Measurements from ENCODE around the gene ATXN1. TPM values are rescaled to one million over a fixed set of nuclear protein-coding genes. Genes with fewer than 3 reads are reported as not detected.
"Not testable (repeated sequence)": the region's sequence is repeated elsewhere in the genome, so short reads cannot be mapped to it uniquely, and the experiment has no call there.

The ATXN1 gene
- total RNA-seq, 1 experiment from 2014 or later = 35.4 TPM

DNA sequence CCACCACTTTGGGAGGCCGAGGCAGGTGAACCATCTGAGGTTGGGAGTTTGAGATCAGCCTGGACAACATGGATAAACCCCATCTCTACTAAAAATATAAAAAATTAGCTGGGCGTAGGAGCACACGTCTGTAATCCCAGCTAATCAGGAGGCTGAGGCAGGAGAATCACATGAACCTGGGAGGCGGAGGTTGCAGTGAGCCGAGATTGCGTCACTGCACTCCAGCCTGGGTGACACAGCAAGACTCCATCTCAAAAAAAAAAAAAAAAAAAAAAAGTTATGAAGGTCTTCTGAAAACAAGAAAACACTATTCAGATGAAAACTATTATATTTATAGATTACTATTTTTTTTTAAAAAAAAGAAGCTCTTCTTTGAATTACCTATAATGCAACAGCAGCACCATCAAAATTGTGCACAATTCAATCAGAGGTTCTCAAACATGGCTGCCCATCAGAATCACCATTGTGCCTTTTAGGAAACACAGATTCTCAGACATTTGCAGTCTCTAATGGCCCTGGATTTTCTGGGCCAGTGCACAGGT, 370.3 kb downstream of the ATXN1 start:
- not testable (repeated sequence) for DNase-seq (ENCODE audit: low read depth)

DNA sequence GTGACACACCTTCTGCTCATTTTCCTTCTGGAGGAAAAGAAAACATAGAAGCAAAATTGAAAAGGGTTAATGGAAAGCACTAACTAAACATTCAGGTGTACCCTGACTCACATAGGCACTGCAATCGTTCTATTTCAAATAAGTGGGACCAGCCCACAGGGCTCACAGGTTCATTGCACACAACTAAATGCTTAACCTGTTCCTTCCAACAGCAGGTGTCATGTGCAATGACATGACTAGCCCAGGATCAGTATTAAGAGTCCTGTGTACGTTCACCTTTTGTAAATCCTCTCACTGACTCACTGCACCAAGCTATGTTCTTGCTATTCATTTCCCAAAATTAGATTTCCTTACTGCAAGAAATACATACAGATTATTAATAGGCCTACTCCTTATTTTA, 371.6 kb downstream of the ATXN1 start:
- no peak for DNase-seq (ENCODE audit: low read depth)

DNA sequence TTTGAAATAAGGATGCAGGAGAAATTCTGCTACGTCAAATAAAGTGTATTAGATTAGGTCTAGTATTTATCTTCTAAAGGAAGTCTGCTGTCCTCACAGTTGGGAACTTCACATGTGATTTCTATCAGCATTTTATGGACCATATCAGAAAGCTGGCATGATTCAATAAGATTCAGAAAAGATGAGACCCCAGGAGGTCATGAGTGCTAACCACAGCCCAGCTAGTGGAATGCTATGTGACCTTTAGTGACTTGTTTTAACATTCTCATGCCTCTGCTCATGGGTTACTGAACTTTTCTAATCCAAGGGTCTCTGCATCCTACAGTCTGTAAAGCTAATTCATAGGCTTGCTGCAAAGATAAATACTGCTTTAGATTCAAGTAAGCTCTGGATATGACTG, 372.8 kb downstream of the ATXN1 start:
- peak; percentile 62 for DNase-seq (ENCODE audit: low read depth)

- DNase-seq (ENCODE audit: low read depth) = no peak
Measured at GRCh38 chr6:16386057-16386456, 375.2 kb downstream of the ATXN1 start.

- DNase-seq (ENCODE audit: low read depth) = no peak
Measured at GRCh38 chr6:16383607-16384206, 377.6 kb downstream of the ATXN1 start.

DNA sequence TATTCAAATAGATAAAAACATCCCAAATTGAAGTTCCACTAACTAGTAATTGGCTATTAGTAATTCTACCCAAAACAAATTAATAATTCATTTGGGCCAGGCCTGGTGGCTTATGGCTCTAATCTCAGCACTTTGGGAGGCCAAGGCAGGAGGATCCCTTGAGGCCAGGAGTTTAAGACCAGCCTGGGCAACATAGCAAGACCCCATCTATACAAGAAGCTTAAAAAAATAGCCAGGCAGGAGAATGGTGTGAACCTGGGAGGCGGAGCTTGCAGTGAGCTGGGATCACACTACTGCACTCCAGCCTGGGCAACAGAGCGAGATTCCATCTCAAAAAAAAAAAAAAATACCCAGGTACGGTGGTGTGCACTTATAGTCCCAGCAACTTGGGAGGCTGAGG, 379.3 kb downstream of the ATXN1 start:
- not testable (repeated sequence) for DNase-seq (ENCODE audit: low read depth)

GRCh38 chr6:16380220-16380809, 380.9 kb downstream of the ATXN1 start:
- no peak for DNase-seq (ENCODE audit: low read depth)

- DNase-seq (ENCODE audit: low read depth) = not testable (repeated sequence)
Measured at GRCh38 chr6:16378360-16378759, 382.9 kb downstream of the ATXN1 start.

GRCh38 chr6:16377470-16377869, 383.8 kb downstream of the ATXN1 start:
- DNase-seq (ENCODE audit: low read depth) = no peak

DNA sequence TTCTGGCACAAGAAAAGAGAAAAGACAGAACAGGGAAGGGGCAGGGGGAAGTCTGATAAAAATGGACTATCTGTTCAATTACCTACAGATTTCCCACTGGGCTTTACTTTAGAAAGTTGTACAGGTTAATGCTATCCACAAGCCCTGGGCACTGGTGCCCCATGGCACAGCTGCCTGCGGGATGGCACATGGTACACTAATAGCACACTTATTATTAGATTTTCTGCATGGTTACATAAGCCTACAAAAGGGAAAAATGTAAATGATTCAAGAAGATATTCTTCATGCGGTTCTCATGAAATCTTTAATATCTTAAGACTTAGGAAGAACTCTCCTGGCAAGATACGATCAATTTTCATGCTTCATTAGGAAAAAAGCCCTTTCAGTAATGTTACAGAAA, 385.4 kb downstream of the ATXN1 start:
- no peak for DNase-seq (ENCODE audit: low read depth)

DNA sequence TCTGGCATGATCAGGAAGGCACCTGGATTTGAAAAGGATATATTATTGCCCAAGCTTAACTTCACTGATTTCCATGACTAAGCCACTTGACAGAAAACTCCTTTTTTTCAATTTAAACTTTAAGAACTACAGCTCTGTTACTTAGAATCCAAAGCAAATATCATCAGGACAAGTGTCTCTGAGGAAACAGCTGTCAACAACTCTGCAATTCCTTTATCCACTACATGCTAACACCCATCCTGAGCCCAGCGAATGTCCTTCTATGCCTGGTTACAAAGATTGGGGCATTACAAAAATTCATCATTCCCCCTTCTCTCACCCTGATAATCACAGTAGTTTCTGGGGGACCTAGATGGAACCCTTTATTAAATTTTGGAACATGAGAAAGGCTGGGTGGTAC, 386.1 kb downstream of the ATXN1 start:
- no peak for DNase-seq (ENCODE audit: low read depth)

DNA sequence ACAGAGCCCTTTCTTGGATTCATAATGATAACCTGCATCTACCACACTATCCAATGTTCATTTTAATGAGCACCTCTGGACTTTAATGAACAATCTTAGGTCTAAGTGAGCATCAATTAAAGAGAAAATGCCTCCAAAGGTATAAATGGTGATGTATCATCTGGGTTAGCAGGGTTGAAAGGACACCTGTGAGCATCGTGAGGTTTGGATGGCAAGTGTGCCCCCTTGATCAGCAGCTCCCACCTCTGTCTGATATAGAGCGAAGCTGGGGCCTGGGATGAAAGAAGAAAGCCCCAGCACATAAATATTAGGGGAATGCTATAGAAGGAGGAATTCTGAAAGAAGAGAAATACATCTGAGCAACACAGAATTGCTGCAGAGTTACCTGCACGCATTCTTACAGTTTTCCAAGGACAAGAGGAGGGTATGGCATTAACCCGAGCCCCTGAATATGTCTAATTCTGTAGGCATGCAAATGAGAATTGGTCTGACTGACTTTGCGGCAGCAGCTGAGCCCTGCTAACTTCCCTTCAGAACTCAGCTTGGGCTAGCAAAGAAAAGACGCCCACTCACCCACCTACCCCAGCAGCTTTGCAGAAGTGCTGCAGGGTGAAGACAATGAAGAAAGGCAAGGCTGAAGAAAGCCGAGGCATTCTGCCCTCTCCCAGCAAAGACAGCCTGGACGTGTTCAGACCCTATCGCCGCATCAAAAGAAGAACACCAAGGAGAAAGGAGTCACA, 386.6 kb downstream of the ATXN1 start:
- DNase-seq (ENCODE audit: low read depth) = no peak

GRCh38 chr6:16374016-16374415, 387.2 kb downstream of the ATXN1 start:
- no peak for DNase-seq (ENCODE audit: low read depth)

DNA sequence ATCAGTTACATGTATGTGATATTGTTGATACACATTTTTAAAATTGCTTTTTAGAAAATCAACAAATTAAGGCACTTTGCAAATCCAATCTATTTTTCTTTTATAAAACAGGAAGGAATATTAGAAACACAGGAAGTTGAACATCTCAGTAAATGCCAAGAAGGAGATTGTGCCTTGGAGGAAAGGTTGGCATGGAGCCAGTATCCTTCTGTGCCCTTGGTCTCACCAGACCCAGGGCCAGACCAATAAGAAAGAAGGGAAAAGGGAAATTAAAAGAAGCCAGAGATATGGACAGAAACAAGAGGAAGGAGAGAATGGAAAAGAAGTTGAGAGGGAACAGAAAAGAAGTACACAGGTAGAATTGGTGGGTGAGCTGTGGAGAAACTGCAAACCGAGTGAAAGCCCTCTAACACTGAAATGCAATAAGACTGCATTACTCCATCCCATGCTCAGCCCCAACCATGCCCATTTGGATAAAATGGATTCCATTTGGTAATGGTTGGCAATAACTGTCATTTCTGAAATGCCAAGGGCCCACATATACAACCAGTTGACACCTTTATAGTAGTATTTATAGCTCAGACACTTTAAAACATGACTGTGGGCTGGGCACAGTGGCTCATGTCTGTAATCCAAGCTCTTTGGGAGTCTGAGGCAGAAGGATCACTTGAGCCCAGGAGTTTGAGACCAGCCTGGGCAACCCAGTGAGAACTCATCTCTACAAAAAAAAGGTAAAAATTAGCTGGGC, 389.1 kb downstream of the ATXN1 start:
- DNase-seq (ENCODE audit: low read depth) = no peak

DNA sequence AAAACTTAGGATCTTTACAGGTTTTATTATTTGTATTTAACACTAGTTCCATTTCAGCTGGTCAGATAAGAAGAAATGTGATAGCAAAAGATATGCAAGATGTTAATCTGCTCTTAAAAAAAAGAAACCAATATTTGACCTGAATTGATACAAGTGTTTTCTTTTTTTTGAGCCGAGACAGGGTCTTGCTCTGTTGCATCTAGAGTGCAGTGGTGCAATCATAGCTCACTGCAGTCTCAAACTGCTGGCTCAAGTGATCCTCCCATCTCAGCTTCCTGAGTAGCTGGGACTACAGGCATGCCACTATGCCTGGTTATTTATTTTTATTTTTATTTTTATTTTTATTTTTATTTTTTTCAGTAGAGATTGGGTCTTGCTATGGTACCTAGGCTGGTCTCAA, 389.9 kb downstream of the ATXN1 start:
- DNase-seq (ENCODE audit: low read depth) = no peak

GRCh38 chr6:16370943-16371342, 390.3 kb downstream of the ATXN1 start:
- DNase-seq (ENCODE audit: low read depth) = no peak

- DNase-seq (ENCODE audit: low read depth) = no peak
Measured at GRCh38 chr6:16369989-16370388, 391.3 kb downstream of the ATXN1 start.

DNA sequence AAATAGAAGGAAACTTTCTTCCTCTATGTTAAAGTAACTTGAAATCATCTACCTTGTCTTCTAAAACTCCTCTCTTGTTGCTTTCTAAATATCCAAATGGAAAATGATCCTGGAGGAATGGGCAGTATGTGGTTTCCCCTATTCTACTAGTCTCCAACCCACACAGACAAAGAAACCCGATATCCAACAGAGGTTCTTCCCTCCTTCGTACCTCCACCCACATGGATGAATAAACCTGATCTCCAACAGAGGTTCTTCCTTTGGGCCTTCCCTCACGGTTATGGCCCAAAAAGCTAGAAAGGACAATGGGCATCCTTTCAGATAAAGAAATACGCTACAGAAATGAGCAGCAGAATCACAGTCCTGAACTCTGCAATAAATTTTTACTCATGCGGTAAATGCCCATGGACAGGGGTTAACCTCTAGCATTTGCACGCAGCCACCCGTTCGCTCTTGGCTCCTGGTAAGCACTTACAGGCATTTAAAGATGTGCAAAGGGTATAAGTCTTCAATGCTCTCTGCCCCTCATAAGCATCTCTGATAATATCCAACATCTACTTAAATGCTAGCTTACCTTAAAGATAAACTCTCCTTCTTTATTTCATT, 392.0 kb downstream of the ATXN1 start:
- DNase-seq (ENCODE audit: low read depth) = no peak

- no peak for DNase-seq (ENCODE audit: low read depth)
Measured at GRCh38 chr6:16367571-16367970, 393.7 kb downstream of the ATXN1 start.

DNA sequence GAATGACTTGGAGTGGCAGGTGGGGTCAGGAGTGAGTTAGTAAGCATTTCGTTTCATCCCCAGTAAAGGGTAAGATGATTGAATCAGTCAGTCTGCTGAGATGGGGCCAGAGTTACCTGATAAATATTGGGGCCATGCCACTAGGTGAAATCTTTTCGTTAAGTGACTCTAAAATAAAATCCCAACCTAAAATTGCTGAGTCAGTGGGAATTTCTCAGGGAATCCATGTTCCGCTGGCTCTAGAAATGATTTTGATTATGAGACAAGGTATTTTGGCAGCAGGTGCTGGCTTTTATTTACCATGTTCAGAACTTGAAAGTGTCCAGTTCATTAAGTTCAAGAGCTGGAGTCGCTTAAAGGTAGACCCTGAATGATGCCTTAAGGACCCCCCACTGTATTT, 397.5 kb downstream of the ATXN1 start:
- no peak for DNase-seq (ENCODE audit: low read depth)

DNA sequence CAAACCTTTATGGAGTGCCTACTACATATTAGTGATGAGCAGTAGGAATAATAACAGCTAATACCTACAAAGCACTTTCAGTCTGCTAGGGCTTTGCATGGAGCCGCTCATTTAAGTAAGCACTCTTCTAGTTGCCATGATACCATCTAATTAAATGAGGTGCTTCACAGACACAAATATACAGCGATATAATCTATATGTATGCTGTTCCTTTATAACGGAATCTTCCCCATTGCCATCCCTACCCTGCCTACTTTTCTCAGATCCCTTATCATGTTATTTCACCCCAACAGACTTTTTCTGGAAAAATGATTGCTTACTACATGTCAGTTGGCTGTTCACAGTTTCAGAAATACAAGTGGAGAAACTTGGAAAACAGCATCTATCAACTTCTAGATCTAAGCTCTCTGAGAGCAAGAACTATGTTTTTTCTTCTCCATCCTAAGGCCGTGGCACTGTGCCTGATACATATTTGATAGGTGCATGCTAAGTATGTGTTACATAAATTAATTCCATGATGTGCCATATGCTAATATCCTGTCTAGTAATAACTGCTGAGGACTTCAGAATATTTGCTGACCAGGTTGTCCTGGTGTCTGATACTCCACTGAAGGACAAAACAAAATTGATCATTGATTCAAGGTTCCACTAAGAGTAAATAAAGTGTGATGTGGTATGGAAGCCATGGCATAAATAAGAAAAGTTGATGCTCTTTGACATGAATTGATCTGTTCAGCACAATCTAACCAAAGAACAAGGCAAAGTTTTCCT, 398.3 kb downstream of the ATXN1 start:
- DNase-seq (ENCODE audit: low read depth) = no peak
